ENCODE data around the gene IFT20.

DNA sequence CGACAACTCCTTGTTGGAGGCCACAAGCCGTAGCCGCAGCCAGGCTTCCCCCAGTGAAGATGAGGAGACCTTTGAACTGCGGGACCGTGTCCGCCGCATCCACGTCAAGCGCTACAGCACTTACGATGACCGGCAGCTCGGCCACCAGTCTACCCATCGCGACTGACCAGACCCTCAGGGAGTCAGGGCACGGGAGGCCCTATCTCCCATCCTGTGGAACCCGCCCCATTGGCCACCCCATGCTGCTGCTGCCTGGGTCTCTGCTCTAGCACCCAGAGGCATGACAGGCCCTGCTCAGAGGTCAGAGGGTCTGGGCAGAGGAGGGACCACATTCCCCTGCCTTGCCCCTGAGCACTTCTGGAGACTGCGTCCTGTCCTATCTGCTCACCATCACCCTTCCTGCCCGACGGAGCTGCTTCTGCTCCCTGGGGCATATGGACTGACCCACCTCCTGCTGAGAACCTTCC, 9.2 kb upstream of the IFT20 start:
- peak in 2 of 3 donors; percentile 60 to 79 for TF ChIP-seq POLR2AphosphoS5 (IDR thresholded peaks at IDR 0.05)
- TF ChIP-seq, protein P1, sequence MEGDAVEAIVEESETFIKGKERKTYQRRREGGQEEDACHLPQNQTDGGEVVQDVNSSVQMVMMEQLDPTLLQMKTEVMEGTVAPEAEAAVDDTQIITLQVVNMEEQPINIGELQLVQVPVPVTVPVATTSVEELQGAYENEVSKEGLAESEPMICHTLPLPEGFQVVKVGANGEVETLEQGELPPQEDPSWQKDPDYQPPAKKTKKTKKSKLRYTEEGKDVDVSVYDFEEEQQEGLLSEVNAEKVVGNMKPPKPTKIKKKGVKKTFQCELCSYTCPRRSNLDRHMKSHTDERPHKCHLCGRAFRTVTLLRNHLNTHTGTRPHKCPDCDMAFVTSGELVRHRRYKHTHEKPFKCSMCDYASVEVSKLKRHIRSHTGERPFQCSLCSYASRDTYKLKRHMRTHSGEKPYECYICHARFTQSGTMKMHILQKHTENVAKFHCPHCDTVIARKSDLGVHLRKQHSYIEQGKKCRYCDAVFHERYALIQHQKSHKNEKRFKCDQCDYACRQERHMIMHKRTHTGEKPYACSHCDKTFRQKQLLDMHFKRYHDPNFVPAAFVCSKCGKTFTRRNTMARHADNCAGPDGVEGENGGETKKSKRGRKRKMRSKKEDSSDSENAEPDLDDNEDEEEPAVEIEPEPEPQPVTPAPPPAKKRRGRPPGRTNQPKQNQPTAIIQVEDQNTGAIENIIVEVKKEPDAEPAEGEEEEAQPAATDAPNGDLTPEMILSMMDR (IDR thresholded peaks at IDR 0.05 in 8 of 11, conservative IDR thresholded peaks at IDR 0.05 in 3 of 11): no peak
